Glutamatergic neuron (in vitro differentiated cells): ENCODE measurements around the gene HOOK2. TPM values are rescaled to one million over a fixed set of nuclear protein-coding genes. Genes with fewer than 3 reads are reported as not detected.
A peak's percentile ranks its signal among the peaks of the same experiment; 100 is the strongest.

Source experiments
- DNase-seq: peaks from one replicate; pipeline ENCODE4 v3.0.0; 2022
- H3K27ac Mint-ChIP-seq: one replicate; pipeline ENCODE4 v1.8.0; 2020; ENCODE audit warnings: mild to moderate bottlenecking, mixed read lengths, inconsistent platforms; ENCODE audit not compliant: unreplicated experiment
- H3K27me3 Mint-ChIP-seq: one replicate; pipeline ENCODE4 v1.8.0; 2020; ENCODE audit warnings: mild to moderate bottlenecking, moderate library complexity, mixed read lengths, inconsistent platforms; ENCODE audit not compliant: unreplicated experiment
- H3K36me3 Mint-ChIP-seq: one replicate; pipeline ENCODE4 v1.8.0; 2020; ENCODE audit warnings: mild to moderate bottlenecking, mixed read lengths, inconsistent platforms; ENCODE audit not compliant: unreplicated experiment
- H3K4me1 Mint-ChIP-seq: one replicate; pipeline ENCODE4 v1.8.0; 2020; ENCODE audit warnings: mild to moderate bottlenecking, low read depth, mixed read lengths, inconsistent platforms; ENCODE audit not compliant: unreplicated experiment
- H3K4me3 Mint-ChIP-seq: one replicate; pipeline ENCODE4 v1.8.0; 2020; ENCODE audit warnings: mild to moderate bottlenecking, mixed read lengths, inconsistent platforms; ENCODE audit not compliant: unreplicated experiment
- H3K9me3 Mint-ChIP-seq: one replicate; pipeline ENCODE4 v1.8.0; 2020; ENCODE audit warnings: mild to moderate bottlenecking, moderate library complexity, mixed read lengths, inconsistent platforms; ENCODE audit not compliant: unreplicated experiment
- CTCF ChIP-seq: fragments of 200-600 bp; sonication (generic); IDR thresholded peaks from one replicate; pipeline ENCODE4 v1.5.0; 2021; ENCODE audit not compliant: partially characterized antibody, unreplicated experiment
- total RNA-seq: library from RNA; stranded (reverse); fragmentation: NEBNext Ultra II Directional; extraction: Animal tissue kit (Norgen Biotek cat#: 25700); gene quantifications from one replicate; pipeline ENCODE4 v1.2.1, GENCODE V29; 2021; ENCODE audit not compliant: unreplicated experiment

The HOOK2 gene
- total RNA-seq, 1 donor from 2014 or later, result 40.1 TPM

- H3K27me3 Mint-ChIP-seq, result peaks cover 6% of the 10 kb centered on the region
- H3K36me3 Mint-ChIP-seq, result no peaks in the 10 kb centered on the region
- no peak overlapping the region for H3K27ac Mint-ChIP-seq
- H3K4me1 Mint-ChIP-seq, result peaks cover 15% of the 10 kb centered on the region
- H3K4me3 Mint-ChIP-seq, result no peak overlapping the region
- DNase-seq, result no peak
- H3K9me3 Mint-ChIP-seq, result peaks cover 2% of the 10 kb centered on the region
- no peak for TF ChIP-seq CTCF
These were observed 9.1 kb upstream of the HOOK2 start for GRCh38 chr19:12784394-12784870.

GRCh38 chr19:12783849-12784393 lies 8.6 kb upstream of the HOOK2 start:
- no peak for DNase-seq
- Mint-ChIP-seq H3K36me3 (no peaks in the 10 kb centered on the region), H3K4me3 (peak overlapping the region; percentile 76), H3K27me3 (peaks cover 4% of the 10 kb centered on the region), H3K4me1 (peaks cover 16% of the 10 kb centered on the region), H3K27ac (no peak overlapping the region), H3K9me3 (peaks cover 2% of the 10 kb centered on the region)
- TF ChIP-seq CTCF, result no peak

GRCh38 chr19:12783291-12783848 lies 8.0 kb upstream of the HOOK2 start:
- Mint-ChIP-seq H3K27me3 (peaks cover 6% of the 10 kb centered on the region), H3K4me1 (peaks cover 17% of the 10 kb centered on the region), H3K36me3 (no peaks in the 10 kb centered on the region), H3K4me3 (peak overlapping the region; percentile 76), H3K9me3 (peaks cover 5% of the 10 kb centered on the region), H3K27ac (peak overlapping the region; percentile 35)
- no peak for TF ChIP-seq CTCF
- no peak for DNase-seq

- Mint-ChIP-seq H3K9me3 (peaks cover 6% of the 10 kb centered on the region), H3K4me1 (peaks cover 14% of the 10 kb centered on the region), H3K36me3 (no peaks in the 10 kb centered on the region), H3K27me3 (peaks cover 6% of the 10 kb centered on the region), H3K27ac (peak overlapping the region; percentile 88), H3K4me3 (peak overlapping the region; percentile 90)
- DNase-seq, result peak; percentile 62
- TF ChIP-seq CTCF, result no peak
These were observed 7.3 kb upstream of the HOOK2 start for GRCh38 chr19:12782424-12783290.

- Mint-ChIP-seq H3K4me1 (peaks cover 14% of the 10 kb centered on the region), H3K27ac (peak overlapping the region; percentile 88), H3K27me3 (peaks cover 6% of the 10 kb centered on the region), H3K36me3 (no peaks in the 10 kb centered on the region), H3K9me3 (peaks cover 8% of the 10 kb centered on the region), H3K4me3 (peak overlapping the region; percentile 90)
- no peak for TF ChIP-seq CTCF
- no peak for DNase-seq
These were observed 6.7 kb upstream of the HOOK2 start for GRCh38 chr19:12782174-12782423.
